Left ventricle myocardium inferior (tissue), 1 donor: ENCODE data around the gene SAMD14. TPM values are rescaled to one million over a fixed set of nuclear protein-coding genes. Genes with fewer than 3 reads are reported as not detected.

Experiments used
- DNase-seq: peaks from one replicate; pipeline ENCODE4 v3.0.0-alpha.2; 2020
- H3K27ac ChIP-seq: fragments of 200-600 bp; replicated peaks from 2 replicates; pipeline ENCODE4 v1.8.0; 2021
- H3K27me3 ChIP-seq: fragments of 200-600 bp; 2 replicates; pipeline ENCODE4 v1.8.0; 2021; ENCODE audit warnings: low read depth
- H3K36me3 ChIP-seq: fragments of 200-600 bp; 2 replicates; pipeline ENCODE4 v1.8.0; 2021
- H3K4me1 ChIP-seq: fragments of 200-600 bp; 2 replicates; pipeline ENCODE4 v1.8.0; 2021
- H3K4me3 ChIP-seq: fragments of 200-600 bp; 2 replicates; pipeline ENCODE4 v1.8.0; 2021; ENCODE audit warnings: mild to moderate bottlenecking, moderate library complexity
- H3K9me3 ChIP-seq: fragments of 200-600 bp; replicated peaks from 2 replicates; pipeline ENCODE4 v1.8.0; 2021
- CTCF ChIP-seq: fragments of 200-600 bp; IDR thresholded peaks from 2 replicates; pipeline ENCODE4 v1.8.0; 2021; ENCODE audit warnings: antibody characterized with exemption, mild to moderate bottlenecking, borderline replicate concordance
- intact Hi-C: fragments of 100-400 bp; cut with micrococcal nuclease; formaldehyde crosslinking; loops from one replicate; pipeline ENCODE4 v1.11.0; 2022
- long read RNA-seq: library from polyadenylated mRNA; unstranded; transcript quantifications from one replicate; pipeline ENCODE4 v2.0.0, GENCODE V29; 2021
- total RNA-seq: library from RNA; stranded (reverse); fragmentation: NEBNext Ultra II Directional; extraction: Animal tissue kit (Norgen Biotek cat#: 25700); gene quantifications from one replicate; pipeline ENCODE4 v1.2.1, GENCODE V29; 2021
- donor health status: DM: no; HTN: yes; CAD: no; lungs with severe emphysema.

SAMD14 gene
- total RNA-seq: 1.6 TPM
- long read RNA-seq, full-length matches to known transcripts: 2 of 5 reads
- long read RNA-seq, partial matches to known transcripts: 2 of 5 reads
- long read RNA-seq, other reads (novel, unspliced or antisense): 1 of 5 reads

- TF ChIP-seq CTCF: no peak
- H3K9me3 ChIP-seq: no peaks in the 10 kb centered on the region
- DNase-seq: no peak
- peak within 1 kb of the TSS; percentile 66 for H3K4me3 ChIP-seq
- peaks cover 56% of the 10 kb centered on the region for H3K4me1 ChIP-seq
- H3K27me3 ChIP-seq: peaks cover 11% of the 10 kb centered on the region
- no peak within 1 kb of the TSS for H3K27ac ChIP-seq
- intact Hi-C loops: no loop called here
- peaks cover 9% of the 10 kb centered on the region for H3K36me3 ChIP-seq
These were observed at the start of gene SAMD14 for GRCh38 chr17:50129728-50130558. Gene SAMD14 (minus strand): TSS chr17:50130160. CDS start chr17:50124959, 5,201 bp downstream.

GRCh38 chr17:50177983-50178834 lies 48.2 kb upstream of the SAMD14 start:
- peak; percentile 68 for TF ChIP-seq CTCF
- peak; percentile 80 for DNase-seq
- H3K9me3 ChIP-seq: no peaks in the 10 kb centered on the region
- H3K27ac ChIP-seq: peak overlapping the region; percentile 92
- H3K27me3 ChIP-seq: no peaks in the 10 kb centered on the region
- peak overlapping the region; percentile 44 for H3K4me3 ChIP-seq
- intact Hi-C loops: no loop called here
- H3K36me3 ChIP-seq: no peaks in the 10 kb centered on the region
- peaks cover 50% of the 10 kb centered on the region for H3K4me1 ChIP-seq

- Histone ChIP-seq H3K27me3 (no peaks in the 10 kb centered on the region), H3K36me3 (no peaks in the 10 kb centered on the region), H3K9me3 (no peaks in the 10 kb centered on the region), H3K4me3 (peak overlapping the region; percentile 44), H3K4me1 (peaks cover 58% of the 10 kb centered on the region), H3K27ac (peak overlapping the region; percentile 92)
- intact Hi-C loops: no loop called here
- no peak for DNase-seq
- TF ChIP-seq CTCF: no peak
These were observed 47.5 kb upstream of the SAMD14 start for GRCh38 chr17:50177476-50177875.

- Histone ChIP-seq H3K4me1 (peaks cover 63% of the 10 kb centered on the region), H3K27ac (peak overlapping the region; percentile 92)
- intact Hi-C loops: no loop called here
These were observed 46.8 kb upstream of the SAMD14 start for GRCh38 chr17:50176559-50177357.

More at GRCh38 chr17:50176559-50177357, 46.8 kb upstream of the SAMD14 start:
- DNase-seq: no peak
- Histone ChIP-seq H3K27me3 (no peaks in the 10 kb centered on the region), H3K4me3 (no peak overlapping the region), H3K36me3 (no peaks in the 10 kb centered on the region), H3K9me3 (no peaks in the 10 kb centered on the region)
- TF ChIP-seq CTCF: peak; percentile 34
